AG04449 (cell line): ENCODE measurements around the gene LAPTM5.

ENCODE experiments used
- CTCF ChIA-PET: fragments of 350-600 bp; formaldehyde crosslinking; extraction: SDS; loops from one replicate; lab custom pipeline; 2021; ENCODE audit warnings: antibody characterized with exemption; lab: Yijun Ruan, JAX
- POLR2A ChIA-PET: fragments of 400-600, 350-600 bp; formaldehyde crosslinking; extraction: SDS; loops from one replicate; lab custom pipeline; 2020; ENCODE audit warnings: antibody characterized with exemption, inconsistent platforms; lab: Yijun Ruan, JAX
- DNase-seq: peaks from one replicate; pipeline ENCODE4 v3.0.0-alpha.2; 2010; ENCODE audit warnings: low read depth, low spot score
- H3K4me3 ChIP-seq: 2 replicates; pipeline ENCODE4 v1.5.1; 2011; ENCODE audit warnings: low read depth, mild to moderate bottlenecking, control low read depth, low read length
- TF ChIP-seq, protein P1 (sequence below): IDR thresholded peaks from one replicate; pipeline ENCODE4 v1.5.1; 2011; ENCODE audit warnings: mild to moderate bottlenecking, moderate library complexity, low read length, control low read depth, inconsistent platforms; ENCODE audit not compliant: insufficient read depth; ENCODE audit errors: missing control alignments

The LAPTM5 gene

DNA sequence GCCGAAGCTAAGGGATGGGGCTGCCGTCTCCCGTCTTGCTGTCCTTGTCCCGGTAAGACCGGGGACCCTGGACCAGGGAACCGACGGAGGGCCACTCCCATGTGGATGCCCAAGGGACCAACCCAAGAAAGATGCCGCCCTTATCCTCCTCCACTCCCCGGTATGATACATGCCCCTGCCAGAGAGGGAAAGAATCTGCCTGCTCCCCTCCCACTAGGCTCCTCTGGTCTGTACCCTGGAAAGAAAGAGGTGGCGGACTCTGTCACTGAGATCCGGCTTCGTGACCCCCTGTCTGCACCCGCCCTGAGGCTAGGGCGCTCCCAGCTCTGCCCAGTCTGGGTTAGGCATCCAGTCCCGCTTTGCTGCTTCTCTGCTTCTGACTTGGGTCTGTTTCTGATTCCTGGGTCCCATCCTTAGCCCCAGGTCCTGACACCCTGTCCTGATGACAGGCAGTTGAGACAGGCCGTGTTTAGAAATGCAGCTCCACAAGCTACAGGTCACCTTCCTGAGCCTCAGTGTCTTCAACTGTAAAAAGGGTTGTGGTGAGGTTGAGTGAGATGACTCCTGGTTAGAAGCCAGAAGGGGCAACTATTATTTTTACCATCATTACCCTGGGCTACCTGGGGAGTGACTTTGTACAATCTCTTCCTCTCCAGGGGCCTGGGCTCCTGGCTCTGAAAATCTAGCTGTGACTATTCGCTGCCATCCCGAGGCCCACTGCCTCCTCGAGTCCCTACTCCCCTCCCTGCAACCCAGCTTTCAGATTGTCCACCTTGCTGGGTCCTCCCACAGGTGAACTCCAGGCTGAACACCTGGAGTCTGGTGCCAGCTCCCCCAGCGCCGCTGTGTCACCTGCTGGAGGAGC lies 37.9 kb downstream of the LAPTM5 start:
- TF ChIP-seq, protein P1, sequence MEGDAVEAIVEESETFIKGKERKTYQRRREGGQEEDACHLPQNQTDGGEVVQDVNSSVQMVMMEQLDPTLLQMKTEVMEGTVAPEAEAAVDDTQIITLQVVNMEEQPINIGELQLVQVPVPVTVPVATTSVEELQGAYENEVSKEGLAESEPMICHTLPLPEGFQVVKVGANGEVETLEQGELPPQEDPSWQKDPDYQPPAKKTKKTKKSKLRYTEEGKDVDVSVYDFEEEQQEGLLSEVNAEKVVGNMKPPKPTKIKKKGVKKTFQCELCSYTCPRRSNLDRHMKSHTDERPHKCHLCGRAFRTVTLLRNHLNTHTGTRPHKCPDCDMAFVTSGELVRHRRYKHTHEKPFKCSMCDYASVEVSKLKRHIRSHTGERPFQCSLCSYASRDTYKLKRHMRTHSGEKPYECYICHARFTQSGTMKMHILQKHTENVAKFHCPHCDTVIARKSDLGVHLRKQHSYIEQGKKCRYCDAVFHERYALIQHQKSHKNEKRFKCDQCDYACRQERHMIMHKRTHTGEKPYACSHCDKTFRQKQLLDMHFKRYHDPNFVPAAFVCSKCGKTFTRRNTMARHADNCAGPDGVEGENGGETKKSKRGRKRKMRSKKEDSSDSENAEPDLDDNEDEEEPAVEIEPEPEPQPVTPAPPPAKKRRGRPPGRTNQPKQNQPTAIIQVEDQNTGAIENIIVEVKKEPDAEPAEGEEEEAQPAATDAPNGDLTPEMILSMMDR = no peak
- H3K4me3 ChIP-seq = peak overlapping the region; percentile 69
- POLR2A ChIA-PET = interaction anchor here (1.3 kb wide), 2 partner anchors 53 to 60 kb away, joined by 4 to 13 read pairs; no protein-coding TSS in a partner anchor
- CTCF ChIA-PET = interaction anchor here (0.6 to 19.4 kb wide), 39 partner anchors 11 to 1490 kb away, joined by 3 to 943 read pairs (median 5); partner anchors contain the start of genes LAPTM5 and SDC3
- DNase-seq = no peak

DNA sequence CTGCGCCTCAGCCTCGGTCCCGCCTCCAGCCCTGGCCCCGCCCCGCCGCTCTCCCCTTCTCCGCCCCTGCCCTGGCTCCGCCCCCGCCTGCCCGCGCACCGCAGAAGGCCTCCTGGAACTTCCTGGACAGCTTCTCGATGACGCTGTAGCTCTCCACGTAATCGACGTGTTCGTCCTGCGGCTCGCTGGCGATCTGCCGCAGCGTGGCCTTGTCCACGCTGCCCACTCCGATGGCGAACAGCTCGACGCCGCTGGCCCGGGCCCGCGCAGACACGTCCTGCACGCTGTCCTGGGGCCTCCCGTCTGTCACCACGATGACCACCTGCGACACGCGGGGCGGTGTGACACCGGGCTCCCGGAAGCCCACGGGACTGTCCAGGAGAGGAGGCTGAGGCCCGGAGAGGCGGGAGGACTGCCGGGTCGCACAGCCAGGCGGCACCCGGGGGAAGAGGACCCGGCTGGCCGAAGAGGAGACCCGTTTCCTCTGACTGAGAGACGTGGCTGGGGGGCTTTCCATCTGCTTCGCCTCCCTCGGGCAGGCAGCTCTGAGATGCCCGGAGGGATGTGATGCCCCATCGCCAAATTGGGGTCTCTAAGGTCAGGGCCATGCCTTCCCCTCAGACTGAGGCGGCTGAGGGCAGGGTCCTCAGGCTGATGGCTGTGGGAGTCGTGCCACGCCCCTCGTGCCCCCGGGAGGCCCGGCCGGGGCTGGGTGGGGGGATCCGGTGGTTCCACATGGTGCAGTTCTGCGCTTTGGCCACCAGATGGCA lies 38.8 kb downstream of the LAPTM5 start:
- TF ChIP-seq, protein P1 = peak; percentile 86

GRCh38 chr1:30718091-30718635 lies 39.4 kb downstream of the LAPTM5 start:
- TF ChIP-seq, protein P1 = no peak
- ChIA-PET POLR2A (interaction anchor here (0.6 to 1.3 kb wide), 5 partner anchors 10 to 673 kb away, joined by 4 to 13 read pairs (median 5); no protein-coding TSS in a partner anchor), CTCF (interaction anchor here (0.6 to 19.4 kb wide), 20 partner anchors 12 to 216 kb away, joined by 3 to 943 read pairs (median 10); partner anchors contain the start of genes LAPTM5 and SDC3)
- peak; percentile 66 for DNase-seq
- H3K4me3 ChIP-seq = peak overlapping the region; percentile 58

More for the DNA sequence above, 38.8 kb downstream of the LAPTM5 start:
- DNase-seq = peak; percentile 86
- CTCF ChIA-PET = interaction anchor here (0.6 to 19.4 kb wide), 34 partner anchors 11 to 1489 kb away, joined by 3 to 943 read pairs (median 6); partner anchors contain the start of genes LAPTM5 and SDC3
- POLR2A ChIA-PET = interaction anchor here (0.8 to 1.3 kb wide), 4 partner anchors 9 to 61 kb away, joined by 4 to 13 read pairs (median 4); no protein-coding TSS in a partner anchor
- H3K4me3 ChIP-seq = peak overlapping the region; percentile 69

DNA sequence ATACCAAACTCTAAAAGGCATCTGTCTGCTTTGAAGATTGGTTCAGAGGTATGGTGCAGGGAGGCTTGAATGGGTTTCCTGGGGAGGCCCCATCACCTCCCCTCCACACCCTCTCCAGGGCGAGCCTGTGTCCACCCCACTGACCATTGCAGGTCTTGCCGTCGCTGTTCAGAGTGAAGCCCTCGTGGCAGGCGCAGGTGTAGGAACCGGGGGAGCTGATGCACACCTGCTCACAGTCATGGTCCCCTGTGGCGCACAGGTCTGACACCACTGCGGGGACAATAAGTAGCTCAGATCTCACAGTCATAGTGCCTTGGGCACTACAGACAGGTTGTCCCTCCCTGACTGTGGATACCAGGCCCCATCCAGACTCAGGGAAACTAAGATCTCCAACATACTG lies 40.9 kb downstream of the LAPTM5 start:
- ChIA-PET CTCF (interaction anchor here (1.0 to 19.4 kb wide), 3 partner anchors 9 to 1514 kb away, joined by 3 to 943 read pairs (median 26); no protein-coding TSS in a partner anchor), POLR2A (interaction anchor here (0.6 kb wide), 1 partner anchor 1469 kb away, joined by 3 read pairs; no protein-coding TSS in a partner anchor)
- H3K4me3 ChIP-seq = no peak overlapping the region
- DNase-seq = no peak
- TF ChIP-seq, protein P1 = no peak

DNA sequence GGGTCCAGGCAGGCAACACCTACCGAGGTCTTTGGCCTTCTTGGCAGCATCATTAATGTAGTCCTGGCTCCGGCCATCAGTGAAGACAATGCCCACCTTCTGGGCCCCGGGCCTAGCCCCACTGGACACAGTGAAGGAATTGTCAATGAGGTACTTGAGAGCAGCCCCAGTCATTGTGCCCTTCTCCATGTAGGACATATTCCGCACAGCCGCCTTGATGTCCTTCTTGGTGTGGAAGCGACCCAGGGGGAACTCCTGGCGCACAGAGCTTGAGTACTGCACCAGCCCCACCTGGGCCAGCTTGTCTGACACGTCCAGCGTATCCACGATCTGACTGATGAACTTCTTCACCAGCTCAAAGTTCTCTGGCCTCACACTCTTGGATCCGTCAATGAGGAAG lies 41.7 kb downstream of the LAPTM5 start:
- no peak overlapping the region for H3K4me3 ChIP-seq
- no peak for DNase-seq
- ChIA-PET POLR2A (no interaction called here), CTCF (interaction anchor here (3.7 to 19.4 kb wide), 2 partner anchors 9 to 64 kb away, joined by 26 to 943 read pairs; no protein-coding TSS in a partner anchor)
- TF ChIP-seq, protein P1 = no peak
